Tibial nerve (tissue), 4 donors: ENCODE data around the gene BPNT1. TPM values are rescaled to one million over a fixed set of nuclear protein-coding genes. Genes with fewer than 3 reads are reported as not detected.

Experiments
- DNase-seq, 2 donors: peaks; one replicate each; pipeline ENCODE4 v3.0.0-alpha.2; 2019; ENCODE audit warnings: low spot score in 2 of 2
- H3K27ac ChIP-seq, 4 donors: fragments of 200-600 bp; sonication (generic) in 3 of 4; one replicate each; pipeline ENCODE4 v1.5.1; 2017 to 2019; ENCODE audit warnings: mild to moderate bottlenecking in 1 of 4
- H3K27me3 ChIP-seq, 2 donors: fragments of 200-600 bp; sonication (generic) in 1 of 2; one replicate each; pipeline versions ENCODE4 v1.5.1 to v1.6.0; 2017 to 2019
- H3K36me3 ChIP-seq, 3 donors: fragments of 200-600 bp; sonication (generic); one replicate each; pipeline ENCODE4 v1.5.1; 2018 to 2019
- H3K4me1 ChIP-seq, 4 donors: fragments of 200-600 bp; sonication (generic) in 3 of 4; one replicate each; pipeline ENCODE4 v1.5.1; 2017 to 2019
- H3K4me3 ChIP-seq, 4 donors: fragments of 200-600 bp; sonication (generic) in 3 of 4; one replicate each; pipeline ENCODE4 v1.5.1; 2017 to 2019; ENCODE audit warnings: mild to moderate bottlenecking in 1 of 4, moderate library complexity in 1 of 4
- H3K9me3 ChIP-seq, 4 donors: fragments of 200-600 bp; sonication (generic) in 3 of 4; one replicate each; pipeline ENCODE4 v1.5.1; 2017 to 2019
- CTCF ChIP-seq, 5 experiments: fragments of 200-600 bp in 3 of 5; fragments of 450-650 bp in 2 of 5; sonication (generic) in 3 of 5; IDR thresholded peaks; one replicate each; pipeline ENCODE4 v1.5.1; 2016 to 2019; ENCODE audit warnings: antibody characterized with exemption in 5 of 5, mild to moderate bottlenecking in 3 of 5, moderate library complexity in 2 of 5
- EP300 ChIP-seq, 2 donors: sonication (generic); formaldehyde crosslinking; IDR thresholded peaks; one replicate each; pipeline ENCODE4 v1.6.1; 2017; ENCODE audit warnings: antibody characterized with exemption in 2 of 2, mild to moderate bottlenecking in 1 of 2
- POLR2A ChIP-seq, 2 donors: fragments of 450-650 bp; IDR thresholded peaks; one replicate each; pipeline ENCODE4 v1.6.1; 2017; ENCODE audit warnings: antibody characterized with exemption in 2 of 2, mild to moderate bottlenecking in 2 of 2, moderate library complexity in 2 of 2
- WGBS, 2 donors: methylation state at CpG; one replicate each; pipeline ENCODE4 v1.1.5; 2018; 5-methylcytosine and 5-hydroxymethylcytosine counted together
- total RNA-seq, 4 donors: library from RNA; depleted of rRNA; stranded (reverse); fragments of >200 nt; gene quantifications; one replicate each; pipeline ENCODE4 v1.1.0, GENCODE V29; 2016

The BPNT1 gene
- total RNA-seq, 4 donors from 2014 or later: 16.1 to 25.9 (median 19.2) TPM

GRCh38 chr1:220127076-220127475 is 37.5 kb upstream of the BPNT1 start:
- Histone ChIP-seq H3K4me3 (no peak overlapping the region), H3K4me1 (no peaks in the 10 kb centered on the region), H3K36me3 (peaks cover 0 to 65% (median 6%) of the 10 kb centered on the region in 3 donors), H3K9me3 (no peaks in the 10 kb centered on the region), H3K27ac (no peak overlapping the region), H3K27me3 (no peaks in the 10 kb centered on the region)
- 91 to 92% methylated on average over 3 of the region's 3 CpGs for WGBS, 2 donors
- TF ChIP-seq POLR2A (IDR thresholded peaks at IDR 0.05) (no peak), EP300 (IDR thresholded peaks at IDR 0.05) (no peak), CTCF (IDR thresholded peaks at IDR 0.05) (no peak)
- no peak for DNase-seq

GRCh38 chr1:220124542-220124941 is 35.0 kb upstream of the BPNT1 start:
- H3K36me3 ChIP-seq: peaks cover 0 to 44% (median 4%) of the 10 kb centered on the region in 3 donors
- no peaks in the 10 kb centered on the region for H3K9me3 ChIP-seq
- DNase-seq: no peak
- 21 to 28% methylated on average over 1 of the region's 1 CpG for WGBS, 2 donors
- H3K4me1 ChIP-seq: peaks cover 0 to 3% (median 0%) of the 10 kb centered on the region in 4 donors
- H3K27ac ChIP-seq: no peak overlapping the region
- H3K27me3 ChIP-seq: no peaks in the 10 kb centered on the region
- no peak for TF ChIP-seq POLR2A (IDR thresholded peaks at IDR 0.05)
- no peak for TF ChIP-seq CTCF (IDR thresholded peaks at IDR 0.05)
- no peak for TF ChIP-seq EP300 (IDR thresholded peaks at IDR 0.05)
- H3K4me3 ChIP-seq: no peak overlapping the region

- peaks cover 0 to 3% (median 0%) of the 10 kb centered on the region in 4 donors for H3K4me1 ChIP-seq
- H3K9me3 ChIP-seq: no peaks in the 10 kb centered on the region
- H3K27ac ChIP-seq: no peak overlapping the region
- DNase-seq: no peak
- no peak overlapping the region for H3K4me3 ChIP-seq
- H3K27me3 ChIP-seq: no peaks in the 10 kb centered on the region
- TF ChIP-seq EP300 (IDR thresholded peaks at IDR 0.05): no peak
- TF ChIP-seq CTCF (IDR thresholded peaks at IDR 0.05): no peak
- TF ChIP-seq POLR2A (IDR thresholded peaks at IDR 0.05): no peak
- peaks cover 0 to 38% (median 0%) of the 10 kb centered on the region in 3 donors for H3K36me3 ChIP-seq
These were observed 34.3 kb upstream of the BPNT1 start for GRCh38 chr1:220123889-220124288.

GRCh38 chr1:220123066-220123465 is 33.5 kb upstream of the BPNT1 start:
- Histone ChIP-seq H3K4me3 (no peak overlapping the region), H3K27me3 (no peaks in the 10 kb centered on the region), H3K4me1 (peaks cover 0 to 3% (median 0%) of the 10 kb centered on the region in 4 donors), H3K9me3 (no peaks in the 10 kb centered on the region), H3K27ac (no peak overlapping the region), H3K36me3 (peaks cover 0 to 29% (median 0%) of the 10 kb centered on the region in 3 donors)
- TF ChIP-seq CTCF (IDR thresholded peaks at IDR 0.05) (no peak), POLR2A (IDR thresholded peaks at IDR 0.05) (no peak), EP300 (IDR thresholded peaks at IDR 0.05) (no peak)
- no peak for DNase-seq

- peaks cover 0 to 18% (median 0%) of the 10 kb centered on the region in 3 donors for H3K36me3 ChIP-seq
- H3K9me3 ChIP-seq: no peaks in the 10 kb centered on the region
- H3K27ac ChIP-seq: peak overlapping the region in 1 of 4 donors; percentile 23
- no peak overlapping the region for H3K4me3 ChIP-seq
- peaks cover 0 to 3% (median 0%) of the 10 kb centered on the region in 4 donors for H3K4me1 ChIP-seq
- no peaks in the 10 kb centered on the region for H3K27me3 ChIP-seq
- 83 to 86% methylated on average over 8 of the region's 8 CpGs for WGBS, 2 donors
- TF ChIP-seq POLR2A (IDR thresholded peaks at IDR 0.05): no peak
- TF ChIP-seq CTCF (IDR thresholded peaks at IDR 0.05): no peak
- TF ChIP-seq EP300 (IDR thresholded peaks at IDR 0.05): no peak
- no peak for DNase-seq
These were observed 32.4 kb upstream of the BPNT1 start for GRCh38 chr1:220121791-220122530.
